Kidney epithelial cell (primary cell): ENCODE measurements around the gene PRR15L. TPM values are rescaled to one million over a fixed set of nuclear protein-coding genes. Genes with fewer than 3 reads are reported as not detected.

Source experiments
- DNase-seq: peaks from one replicate; pipeline ENCODE4 v3.0.0-alpha.2; 2010; ENCODE audit warnings: low read depth
- H3K27me3 ChIP-seq: 2 replicates; pipeline ENCODE4 v1.6.0; 2011; ENCODE audit warnings: low read length; ENCODE audit not compliant: control insufficient read depth, insufficient read depth
- H3K36me3 ChIP-seq: 2 replicates; pipeline ENCODE4 v1.5.1; 2011; ENCODE audit warnings: low read length; ENCODE audit not compliant: control insufficient read depth, insufficient read depth
- H3K4me3 ChIP-seq: 2 replicates; pipeline ENCODE4 v1.5.1; 2011; ENCODE audit warnings: low read depth, mild to moderate bottlenecking, control low read depth, low read length
- total RNA-seq: library from RNA; depleted of rRNA; stranded (reverse); fragments of >200 nt; gene quantifications from 2 replicates; pipeline ENCODE4 v1.2.3, GENCODE V29; 2015
- TF ChIP-seq, protein P1 (sequence below): IDR thresholded peaks from 2 replicates; pipeline ENCODE4 v1.5.1; 2011; ENCODE audit warnings: mild to moderate bottlenecking, moderate library complexity, low read length, control low read depth, inconsistent platforms; ENCODE audit not compliant: insufficient read depth, poor library complexity, severe bottlenecking

Gene PRR15L
- total RNA-seq, 1 donor from 2014 or later: 0.92 TPM

DNA sequence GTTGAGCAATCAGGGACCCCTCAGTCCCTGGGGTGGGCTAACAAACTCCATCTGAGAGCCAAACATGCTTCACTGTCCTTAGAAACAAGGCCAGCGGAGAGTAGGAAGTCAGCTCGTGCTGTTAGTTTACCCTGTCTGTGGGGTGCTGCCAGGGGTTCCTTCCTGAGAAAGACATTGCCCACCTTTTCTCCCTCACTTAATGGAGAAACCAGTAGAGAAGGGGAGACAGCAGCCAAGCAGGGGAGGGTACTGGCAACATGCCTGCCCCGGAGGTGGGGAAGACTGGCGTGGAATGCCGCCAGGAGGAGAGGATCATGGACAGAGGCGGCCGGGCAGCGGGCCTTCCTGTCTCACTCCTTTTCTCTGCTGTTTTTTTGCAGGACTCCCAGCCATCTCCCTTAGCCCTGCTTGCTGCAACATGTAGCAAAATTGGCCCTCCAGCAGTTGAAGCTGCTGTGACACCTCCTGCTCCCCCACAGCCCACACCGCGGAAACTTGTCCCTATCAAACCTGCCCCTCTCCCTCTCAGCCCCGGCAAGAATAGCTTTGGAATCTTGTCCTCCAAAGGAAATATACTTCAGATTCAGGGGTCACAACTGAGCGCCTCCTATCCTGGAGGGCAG, 41.8 kb downstream of the PRR15L start:
- H3K4me3 ChIP-seq: no peak overlapping the region

DNA sequence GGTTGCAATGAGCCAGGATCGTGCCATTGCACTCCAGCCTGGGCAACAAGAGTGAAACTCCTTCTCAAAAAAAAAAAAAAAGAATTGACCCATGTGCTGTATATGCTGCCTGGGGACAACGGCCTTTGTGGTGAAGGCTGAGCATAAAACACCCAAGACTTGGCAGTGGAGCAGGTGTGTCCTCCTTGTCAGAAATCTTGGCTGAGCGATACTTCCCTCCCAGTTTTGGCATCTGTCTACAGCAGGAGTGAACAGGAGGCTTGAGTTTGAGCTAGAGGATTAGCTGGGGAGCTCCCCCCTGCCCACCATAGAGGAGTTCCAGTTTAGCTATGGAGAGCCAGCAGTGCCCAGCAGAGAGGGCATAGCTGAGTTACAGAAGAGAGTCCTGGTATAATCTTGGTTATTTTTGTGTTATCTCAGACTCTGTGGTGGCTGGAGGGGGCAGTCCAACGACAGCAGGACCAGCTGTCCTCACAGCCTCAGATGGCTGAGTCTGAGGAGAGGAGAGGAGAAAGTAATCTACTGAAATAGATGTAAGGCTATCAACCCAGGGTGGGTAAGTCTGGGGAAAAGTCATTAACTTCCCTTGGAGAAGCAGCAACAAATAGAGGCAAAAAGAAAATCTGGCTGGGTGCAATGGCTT, 43.3 kb downstream of the PRR15L start:
- no peaks in the 10 kb centered on the region for H3K36me3 ChIP-seq
- TF ChIP-seq, protein P1, sequence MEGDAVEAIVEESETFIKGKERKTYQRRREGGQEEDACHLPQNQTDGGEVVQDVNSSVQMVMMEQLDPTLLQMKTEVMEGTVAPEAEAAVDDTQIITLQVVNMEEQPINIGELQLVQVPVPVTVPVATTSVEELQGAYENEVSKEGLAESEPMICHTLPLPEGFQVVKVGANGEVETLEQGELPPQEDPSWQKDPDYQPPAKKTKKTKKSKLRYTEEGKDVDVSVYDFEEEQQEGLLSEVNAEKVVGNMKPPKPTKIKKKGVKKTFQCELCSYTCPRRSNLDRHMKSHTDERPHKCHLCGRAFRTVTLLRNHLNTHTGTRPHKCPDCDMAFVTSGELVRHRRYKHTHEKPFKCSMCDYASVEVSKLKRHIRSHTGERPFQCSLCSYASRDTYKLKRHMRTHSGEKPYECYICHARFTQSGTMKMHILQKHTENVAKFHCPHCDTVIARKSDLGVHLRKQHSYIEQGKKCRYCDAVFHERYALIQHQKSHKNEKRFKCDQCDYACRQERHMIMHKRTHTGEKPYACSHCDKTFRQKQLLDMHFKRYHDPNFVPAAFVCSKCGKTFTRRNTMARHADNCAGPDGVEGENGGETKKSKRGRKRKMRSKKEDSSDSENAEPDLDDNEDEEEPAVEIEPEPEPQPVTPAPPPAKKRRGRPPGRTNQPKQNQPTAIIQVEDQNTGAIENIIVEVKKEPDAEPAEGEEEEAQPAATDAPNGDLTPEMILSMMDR: no peak
- no peaks in the 10 kb centered on the region for H3K27me3 ChIP-seq
- no peak overlapping the region for H3K4me3 ChIP-seq
- no peak for DNase-seq

More for the DNA sequence above, 41.8 kb downstream of the PRR15L start:
- no peak for DNase-seq
- TF ChIP-seq, protein P1: no peak
- Histone ChIP-seq H3K27me3 (no peaks in the 10 kb centered on the region), H3K36me3 (no peaks in the 10 kb centered on the region)

DNA sequence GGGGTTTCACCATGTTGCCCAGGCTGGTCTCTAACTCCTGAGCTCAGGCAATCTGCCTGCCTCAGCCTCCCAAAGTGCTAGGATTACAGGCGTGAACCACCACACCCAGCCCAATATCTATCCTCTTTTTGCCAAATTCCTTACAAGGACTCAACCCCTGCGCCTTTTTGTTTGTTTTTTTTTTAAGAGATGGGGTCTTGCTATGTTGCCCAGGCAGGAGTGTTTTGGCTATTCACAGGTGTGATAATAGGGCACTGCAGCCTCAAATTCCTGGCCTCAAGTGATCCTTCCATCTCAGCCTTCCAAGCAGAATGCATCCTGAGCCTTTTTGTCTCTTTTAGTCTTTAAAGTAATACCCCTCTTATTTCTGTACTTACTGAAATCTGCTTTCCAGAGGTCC, 44.6 kb downstream of the PRR15L start:
- DNase-seq: no peak
- TF ChIP-seq, protein P1: no peak
- Histone ChIP-seq H3K4me3 (no peak overlapping the region), H3K36me3 (no peaks in the 10 kb centered on the region), H3K27me3 (no peaks in the 10 kb centered on the region)

DNA sequence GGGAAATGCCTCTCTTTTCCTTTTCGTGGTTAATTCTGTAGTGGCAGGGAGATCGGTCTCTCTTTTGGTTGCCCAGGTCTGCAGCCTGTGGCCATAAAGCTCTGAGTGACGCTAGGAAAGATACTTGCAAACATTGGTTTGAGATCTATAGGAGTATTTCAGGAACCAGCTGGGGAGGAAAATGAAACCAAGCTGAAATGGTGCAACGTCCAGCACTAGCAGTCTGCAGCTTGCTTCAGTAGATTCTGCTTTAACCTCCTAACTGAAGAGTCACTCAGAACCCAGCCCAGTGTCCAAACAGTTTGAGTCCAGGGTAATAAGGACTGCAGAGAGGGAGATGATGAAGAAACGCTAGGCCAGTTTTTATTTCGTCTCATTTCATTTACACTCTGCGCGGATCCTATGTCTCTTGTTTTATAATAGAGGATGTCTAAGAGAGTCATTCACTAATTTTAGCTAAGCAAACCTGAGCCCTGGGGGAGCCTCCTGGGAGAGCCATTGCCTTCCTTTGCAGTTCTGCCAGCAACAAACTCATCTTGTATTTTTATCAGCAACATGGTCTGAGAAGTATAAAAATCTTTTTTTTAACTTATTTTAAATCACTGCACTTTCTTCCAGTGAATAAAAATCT, 49.6 kb downstream of the PRR15L start:
- no peaks in the 10 kb centered on the region for H3K27me3 ChIP-seq
- no peak overlapping the region for H3K4me3 ChIP-seq
- DNase-seq: no peak
- TF ChIP-seq, protein P1: no peak
- no peaks in the 10 kb centered on the region for H3K36me3 ChIP-seq

DNA sequence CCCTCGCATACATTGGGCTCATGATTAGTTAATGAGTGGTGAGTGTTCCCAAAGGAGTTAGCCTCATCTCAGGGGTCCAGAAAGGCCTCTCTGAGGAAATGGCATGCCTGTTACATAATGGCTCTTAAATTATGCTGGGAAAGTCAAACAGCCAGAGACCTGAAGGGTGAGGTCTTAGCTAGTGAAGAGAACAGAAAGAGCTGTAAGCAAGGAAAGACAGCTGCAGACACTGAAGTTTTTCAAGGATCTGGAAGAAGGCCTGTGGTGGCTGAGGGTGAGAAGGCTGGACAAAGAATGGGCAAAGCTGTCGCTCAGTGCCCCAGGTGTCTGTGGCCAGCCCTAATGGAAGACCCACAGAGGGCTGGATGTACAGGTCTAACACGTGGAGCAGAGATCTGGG, 51.2 kb downstream of the PRR15L start:
- Histone ChIP-seq H3K4me3 (no peak overlapping the region), H3K36me3 (no peaks in the 10 kb centered on the region), H3K27me3 (no peaks in the 10 kb centered on the region)
- TF ChIP-seq, protein P1: no peak
- no peak for DNase-seq

DNA sequence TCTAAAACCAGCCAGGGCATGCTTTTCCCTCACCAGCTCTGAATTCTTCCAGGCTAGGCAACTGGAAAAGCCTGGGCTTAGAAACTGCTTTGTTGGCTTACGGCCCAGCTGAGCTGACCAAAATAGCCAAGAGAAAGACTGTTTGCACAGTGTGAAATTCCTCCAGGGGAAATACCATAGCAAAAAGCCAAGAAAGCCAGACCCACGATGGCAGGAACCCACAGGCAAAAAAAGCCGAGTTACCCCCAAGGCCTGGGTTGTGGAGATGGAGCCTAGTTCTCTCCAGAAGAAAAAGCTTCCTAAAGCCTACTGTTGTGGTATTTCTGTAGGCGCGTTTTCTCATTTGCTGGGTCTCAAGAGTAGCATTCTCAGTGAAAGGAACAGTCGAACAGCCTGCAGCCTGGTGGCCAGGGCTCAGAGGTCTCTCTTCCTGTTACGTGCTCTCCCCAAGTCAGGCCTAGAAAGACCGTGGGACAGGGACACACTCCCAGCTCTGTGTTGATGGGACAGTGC, 52.4 kb downstream of the PRR15L start:
- TF ChIP-seq, protein P1: no peak
- no peak for DNase-seq
- H3K4me3 ChIP-seq: no peak overlapping the region
- no peaks in the 10 kb centered on the region for H3K36me3 ChIP-seq
- H3K27me3 ChIP-seq: no peaks in the 10 kb centered on the region
